HG02763 (cell line): Measurements from ENCODE around the gene EMC6.

Experiments used
- ATAC-seq: cut with Tn5 transposase; IDR thresholded peaks from one replicate; pipeline ENCODE4 v1.9.1; 2021; ENCODE audit warnings: mild to moderate bottlenecking, moderate library complexity; ENCODE audit not compliant: unreplicated experiment

Gene EMC6

DNA sequence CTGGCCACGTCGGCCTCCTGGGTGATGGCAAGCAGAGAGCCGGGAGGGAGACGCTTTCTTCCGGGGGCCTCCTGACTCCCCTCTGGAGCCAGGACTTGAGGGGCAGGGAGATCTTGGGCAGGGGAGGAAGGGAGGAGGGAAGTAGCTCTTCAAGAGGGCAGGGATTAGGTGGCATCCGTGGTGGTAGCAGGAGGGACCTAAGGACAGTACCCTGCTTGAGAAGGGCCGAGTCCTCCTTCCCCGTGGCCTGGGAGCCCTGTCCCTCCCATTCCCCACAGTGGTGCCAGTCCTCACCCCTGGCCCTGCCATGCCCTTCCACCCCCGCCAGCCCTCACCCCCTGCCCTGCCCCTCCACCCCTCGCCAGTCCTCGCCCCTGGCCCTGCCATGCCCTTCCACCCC is 12.8 kb upstream of the EMC6 start:
- no peak for ATAC-seq

DNA sequence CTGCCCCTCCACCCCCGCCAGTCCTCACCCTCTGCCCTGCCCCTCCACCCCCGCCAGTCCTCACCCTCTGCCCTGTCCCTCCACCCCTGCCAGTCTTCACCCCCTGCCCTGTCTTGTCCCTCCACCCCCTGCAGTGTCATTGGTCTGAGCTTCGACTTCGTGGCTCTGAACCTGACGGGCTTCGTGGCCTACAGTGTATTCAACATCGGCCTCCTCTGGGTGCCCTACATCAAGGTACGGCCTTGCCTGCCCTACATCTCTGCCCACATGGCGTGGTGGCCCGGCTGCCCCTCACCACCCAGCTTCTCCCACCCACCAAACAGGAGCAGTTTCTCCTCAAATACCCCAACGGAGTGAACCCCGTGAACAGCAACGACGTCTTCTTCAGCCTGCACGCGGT is 12.3 kb upstream of the EMC6 start:
- ATAC-seq, result no peak

DNA sequence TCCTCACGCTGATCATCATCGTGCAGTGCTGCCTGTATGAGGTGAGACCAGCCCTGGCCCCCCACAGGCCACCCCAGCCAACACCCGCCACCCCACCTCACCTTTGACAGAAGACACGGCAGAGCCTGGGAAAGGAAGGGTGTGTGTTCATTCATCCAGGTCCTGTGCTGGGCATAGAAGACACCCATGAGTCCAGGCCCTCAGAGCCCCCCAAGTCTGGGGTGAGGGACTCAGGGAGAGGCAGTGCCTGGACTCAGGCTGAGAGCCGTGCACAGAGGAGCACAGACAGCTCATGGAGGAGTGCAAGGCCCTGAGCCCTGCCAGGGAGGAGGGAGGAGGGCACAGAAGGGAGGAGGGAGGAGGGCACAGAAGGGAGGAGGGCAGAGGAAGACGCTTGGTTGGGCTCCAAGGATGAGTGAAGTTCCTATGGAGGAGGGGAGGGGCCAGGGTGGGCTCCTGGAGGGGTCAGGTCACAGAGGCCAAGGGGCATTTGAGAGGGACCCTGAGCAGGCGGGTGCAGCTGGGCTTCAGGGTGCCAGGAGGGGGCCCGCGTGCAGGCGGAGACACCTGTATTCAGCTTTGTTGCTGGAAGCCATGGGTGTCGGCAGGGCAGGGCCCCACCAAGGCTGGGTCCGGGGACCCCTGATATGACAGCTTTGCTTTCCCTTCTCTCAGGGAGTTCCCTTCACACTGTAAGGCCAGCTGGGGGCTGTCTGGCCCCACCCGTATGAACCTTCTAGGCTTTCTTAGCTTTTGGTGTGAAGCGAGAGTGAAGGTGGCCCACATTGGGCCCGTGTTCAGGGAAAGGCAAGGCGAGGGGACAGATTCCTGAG is 11.6 kb upstream of the EMC6 start:
- ATAC-seq, result no peak

DNA sequence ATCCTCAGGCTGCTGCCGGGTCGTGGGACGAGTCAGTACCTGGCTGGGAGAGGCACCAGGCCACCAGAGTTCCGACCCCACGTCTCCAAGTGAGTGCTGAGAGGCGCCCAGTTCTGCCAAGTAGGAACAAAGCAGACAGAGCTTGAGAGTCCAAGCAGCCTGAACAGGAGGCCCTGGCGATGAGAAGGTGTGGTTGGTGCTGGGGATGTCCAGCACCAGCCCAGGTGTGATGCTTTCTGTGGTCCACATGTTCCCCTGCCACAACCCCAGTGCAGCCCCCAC is 11.1 kb upstream of the EMC6 start:
- ATAC-seq, result no peak

DNA sequence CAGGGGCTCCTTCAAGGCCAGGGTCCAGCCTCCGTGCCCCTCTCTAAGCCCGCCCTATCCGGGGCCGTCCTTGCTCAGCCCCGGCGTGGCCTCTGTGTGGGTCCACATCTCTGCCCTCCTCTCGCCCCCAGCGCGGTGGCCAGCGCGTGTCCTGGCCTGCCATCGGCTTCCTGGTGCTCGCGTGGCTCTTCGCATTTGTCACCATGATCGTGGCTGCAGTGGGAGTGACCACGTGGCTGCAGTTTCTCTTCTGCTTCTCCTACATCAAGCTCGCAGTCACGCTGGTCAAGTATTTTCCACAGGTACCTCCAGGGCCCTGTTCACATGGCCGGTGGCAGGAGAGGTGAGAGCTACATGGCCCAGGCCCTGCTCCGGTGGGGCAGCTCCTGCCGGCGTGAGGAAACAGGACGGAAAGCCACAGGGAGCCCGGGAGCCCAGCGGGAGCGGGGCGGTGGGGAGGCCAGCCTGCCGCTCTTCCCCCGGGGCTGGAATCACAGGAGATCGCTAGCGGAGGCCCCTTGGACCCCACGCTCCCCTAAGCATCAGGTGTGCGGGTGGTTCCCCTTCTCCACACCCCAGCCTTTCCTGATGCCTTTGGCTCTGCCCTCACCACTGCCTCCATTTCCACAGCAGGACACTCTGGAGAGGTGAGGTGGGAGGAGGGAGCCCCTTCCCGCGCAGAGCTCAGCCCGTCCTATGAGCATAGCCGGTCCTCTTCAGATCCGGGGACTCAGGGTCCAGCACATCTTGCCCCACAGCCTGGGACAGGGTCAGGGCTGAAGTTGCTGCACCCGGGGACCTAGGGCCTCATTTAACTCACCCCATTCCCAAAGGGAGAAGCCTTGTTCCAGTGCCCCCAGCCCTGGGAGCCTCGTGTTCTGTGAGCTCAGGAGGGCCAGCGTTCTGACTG is 10.5 kb upstream of the EMC6 start:
- ATAC-seq, result no peak

DNA sequence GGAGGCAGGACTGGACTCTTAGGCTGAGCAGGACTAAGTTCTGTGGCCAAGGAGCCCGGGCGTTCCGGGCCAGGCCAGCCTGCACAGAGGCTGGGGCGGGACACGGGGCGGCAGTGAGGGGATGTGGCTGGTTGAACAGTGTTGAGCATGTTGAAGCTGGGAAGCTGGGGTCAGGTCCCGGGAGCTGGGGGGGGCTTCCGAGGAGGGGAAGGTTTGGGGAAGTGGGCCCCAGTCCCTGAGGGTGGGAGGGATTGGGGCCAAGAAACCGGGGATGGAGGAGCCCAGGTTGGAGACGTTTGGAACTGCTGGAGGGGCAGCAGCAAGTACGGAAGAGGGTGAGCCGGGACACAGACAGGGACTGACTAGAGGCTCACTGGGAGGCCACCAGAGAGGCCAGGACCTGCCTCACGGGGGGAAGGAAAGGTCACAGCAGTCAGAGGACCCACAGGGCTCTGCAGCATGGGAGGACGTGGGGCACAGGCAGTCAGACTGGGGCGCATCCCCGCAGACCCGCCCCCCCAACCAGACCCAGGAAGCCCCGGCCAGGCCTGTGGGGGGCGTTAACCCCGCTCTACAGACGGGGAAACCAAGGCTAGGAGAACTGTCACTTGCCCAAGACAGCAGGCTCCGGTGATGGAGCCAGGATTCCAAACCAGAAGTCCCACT is 9.7 kb upstream of the EMC6 start:
- no peak for ATAC-seq

DNA sequence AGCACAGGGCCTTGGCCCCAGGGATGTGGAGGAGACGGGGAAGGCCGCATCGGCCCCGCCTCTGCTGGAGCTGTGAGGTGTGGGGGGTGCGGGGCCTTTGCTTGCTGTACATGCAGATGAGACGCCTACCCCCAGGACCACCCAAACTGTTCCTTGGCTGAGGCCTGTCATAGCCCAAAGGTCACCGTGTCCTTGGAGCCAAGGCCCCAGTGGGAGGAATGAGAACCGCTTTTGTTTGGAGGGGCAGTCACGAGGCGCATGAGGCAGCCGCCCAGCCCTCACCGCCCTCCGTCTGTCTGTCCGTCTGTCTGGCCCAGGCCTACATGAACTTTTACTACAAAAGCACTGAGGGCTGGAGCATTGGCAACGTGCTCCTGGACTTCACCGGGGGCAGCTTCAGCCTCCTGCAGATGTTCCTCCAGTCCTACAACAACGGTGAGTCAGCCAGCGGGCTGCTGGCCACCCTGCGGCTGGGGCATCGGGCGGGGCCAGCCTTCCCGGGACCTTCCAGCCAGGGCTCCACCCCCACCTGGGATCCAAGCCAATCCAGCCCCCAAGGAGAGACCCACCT is 9.0 kb upstream of the EMC6 start:
- ATAC-seq, result no peak

DNA sequence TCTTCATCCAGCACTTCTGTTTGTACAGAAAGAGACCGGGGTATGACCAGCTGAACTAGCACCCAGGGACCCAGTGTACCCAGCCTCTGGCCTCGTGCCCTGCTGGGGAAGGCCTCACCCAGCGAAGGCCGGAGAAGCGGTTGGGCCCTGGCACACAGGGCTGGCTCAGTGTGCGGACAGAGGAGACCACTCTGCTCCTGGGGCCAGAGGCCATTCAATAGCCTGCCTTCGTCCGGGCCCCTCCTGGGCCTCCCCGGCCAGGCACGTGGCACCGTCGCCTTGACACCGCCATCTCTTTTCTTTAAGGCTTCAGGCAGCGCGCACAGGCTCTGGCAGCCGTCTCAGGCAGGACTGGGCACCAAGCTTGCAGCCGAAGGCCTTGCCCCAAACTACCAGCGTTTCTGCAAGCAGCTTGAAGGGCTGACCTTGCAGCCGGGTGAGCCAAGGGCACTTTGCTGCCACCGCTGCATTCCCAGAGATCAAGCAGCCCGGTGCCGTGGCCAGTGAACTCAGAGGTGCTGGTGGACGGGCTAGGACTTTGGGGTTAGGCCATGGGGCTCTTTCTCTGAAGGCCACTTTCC is 8.2 kb upstream of the EMC6 start:
- ATAC-seq, result no peak

DNA sequence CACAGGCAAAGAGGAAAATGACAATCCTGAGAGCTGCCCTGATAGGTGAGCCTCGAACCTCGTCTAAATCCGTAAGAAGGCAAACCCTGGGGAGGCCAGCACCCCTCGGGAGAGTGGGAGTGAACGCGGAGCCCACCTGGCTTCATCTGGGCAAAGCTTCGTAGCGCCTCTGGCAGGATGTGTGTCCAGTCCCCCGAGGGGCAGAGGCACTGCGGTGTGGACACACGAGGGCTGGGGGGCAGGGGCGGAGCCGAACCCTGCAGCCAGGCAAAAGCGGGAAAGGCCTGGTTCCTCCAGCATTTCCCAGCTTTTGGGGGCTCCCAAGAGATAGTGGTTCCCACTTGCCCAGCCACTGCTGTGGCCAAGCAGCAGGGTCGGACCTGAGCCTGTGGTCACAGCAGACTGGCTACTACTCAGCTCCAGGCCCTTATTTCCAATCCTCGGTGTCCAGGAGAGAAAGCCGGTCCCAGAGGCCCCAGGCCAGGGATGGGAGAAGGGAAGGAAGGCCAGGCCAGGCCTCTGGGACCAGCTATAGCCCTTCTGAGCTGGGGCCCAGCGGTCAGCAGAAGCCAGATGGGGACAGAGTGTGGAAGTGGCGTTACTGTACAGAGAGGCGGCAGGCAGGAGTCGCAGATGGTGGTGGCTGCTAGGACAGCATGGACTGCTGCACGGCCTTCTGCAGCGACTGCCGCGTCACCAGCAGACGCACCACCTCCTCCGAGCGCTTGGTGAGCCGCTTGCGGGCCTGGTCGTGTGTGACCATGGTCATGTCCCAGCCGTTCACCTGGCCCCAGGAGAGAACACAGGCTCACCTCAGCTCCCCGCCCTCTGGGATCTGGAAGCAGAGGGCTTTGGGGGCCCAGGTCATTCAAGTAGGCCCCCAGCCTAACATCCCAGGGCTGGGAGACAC is 5.3 kb upstream of the EMC6 start:
- ATAC-seq, result no peak

DNA sequence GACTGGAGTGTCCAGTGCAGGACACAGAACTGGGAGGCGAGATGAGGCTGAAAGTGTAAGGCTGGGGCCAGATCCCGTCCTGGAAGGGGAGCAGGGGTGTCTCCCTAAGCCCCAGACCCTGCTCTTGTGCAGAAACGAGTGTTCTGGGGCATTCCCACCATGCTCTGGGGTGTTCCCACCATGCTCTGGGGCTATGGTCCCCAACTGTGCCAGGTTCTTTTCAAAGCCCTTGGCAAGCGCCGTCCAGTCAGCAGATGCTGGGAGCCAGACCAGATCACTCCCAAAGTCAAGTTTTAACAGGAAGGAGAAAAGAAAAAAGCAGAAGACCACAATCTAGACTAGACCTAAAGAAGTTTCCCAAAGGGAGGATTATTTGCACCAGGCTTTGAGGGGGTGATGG is 2.8 kb upstream of the EMC6 start:
- no peak for ATAC-seq

DNA sequence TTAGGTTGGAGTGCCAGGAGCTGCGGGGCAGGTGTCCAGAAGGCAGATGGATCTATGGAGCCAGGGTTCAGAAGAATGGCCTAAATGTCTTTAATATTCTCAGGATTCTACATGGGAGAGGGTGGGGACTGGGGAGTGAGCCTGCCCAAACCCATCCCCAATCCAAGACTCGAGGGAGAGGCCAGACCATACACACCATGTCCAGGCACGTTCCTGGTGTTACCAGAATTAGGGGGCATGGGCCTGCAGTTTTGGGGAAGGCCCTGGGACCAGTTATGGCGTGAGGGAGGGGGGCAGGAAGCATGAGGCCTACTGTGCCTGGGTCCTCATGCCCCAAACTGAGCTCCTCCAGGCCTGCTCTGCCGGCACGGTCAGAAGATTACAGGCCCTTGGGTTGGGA is 2.1 kb upstream of the EMC6 start:
- ATAC-seq, result no peak

DNA sequence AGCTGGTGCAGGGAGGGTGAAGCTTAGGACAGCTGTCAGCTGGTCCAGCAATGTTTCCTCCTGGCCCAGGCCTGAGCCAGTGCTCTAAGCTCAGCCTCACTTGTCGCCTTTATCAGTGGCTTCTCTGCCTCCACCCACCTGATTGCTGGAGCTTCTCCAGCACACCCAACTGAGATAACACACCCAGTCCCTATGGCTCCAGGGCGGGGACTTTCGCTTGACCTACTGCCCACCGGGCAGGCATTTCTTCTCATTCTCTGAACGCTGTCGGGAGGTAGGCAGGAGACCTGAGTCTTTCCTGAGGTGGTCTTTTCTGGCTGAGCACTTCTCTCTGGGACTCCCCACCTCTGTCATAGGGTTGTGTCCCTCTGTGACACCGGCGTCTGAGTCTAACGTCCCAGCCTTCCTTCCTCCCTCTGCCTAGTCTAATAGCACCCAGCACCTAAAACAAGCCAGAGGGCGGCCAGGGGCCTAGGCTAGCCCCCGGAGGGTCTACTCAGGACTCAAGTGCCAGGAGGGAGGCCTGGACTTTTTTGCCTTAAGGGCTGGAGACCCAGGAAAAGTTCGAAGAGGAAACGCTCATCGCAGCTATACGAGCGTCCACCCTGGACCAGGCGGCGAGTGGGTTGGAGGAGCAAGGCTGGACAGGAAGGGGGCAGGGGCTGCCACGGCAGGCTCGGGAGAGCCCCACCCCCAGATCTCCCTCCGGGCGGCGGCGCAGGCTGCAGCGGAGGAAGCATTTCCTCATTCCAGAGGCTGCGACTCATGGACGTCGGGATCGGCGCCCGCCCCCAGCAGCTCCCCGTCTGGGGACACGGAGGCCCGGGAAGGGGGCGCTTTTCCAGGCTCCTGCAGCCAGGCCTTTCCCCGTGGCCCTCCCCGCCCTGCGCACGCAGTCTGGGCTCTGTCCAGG is 990 bp upstream of the EMC6 start:
- ATAC-seq, result peak; percentile 8

DNA sequence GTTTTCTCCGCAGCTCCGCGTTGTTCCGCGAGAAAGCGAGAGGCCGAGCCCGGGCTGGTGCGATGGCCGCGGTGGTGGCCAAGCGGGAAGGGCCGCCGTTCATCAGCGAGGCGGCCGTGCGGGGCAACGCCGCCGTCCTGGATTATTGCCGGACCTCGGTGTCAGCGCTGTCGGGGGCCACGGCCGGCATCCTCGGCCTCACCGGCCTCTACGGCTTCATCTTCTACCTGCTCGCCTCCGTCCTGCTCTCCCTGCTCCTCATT is 404 bp downstream of the EMC6 start:
- ATAC-seq, result peak; percentile 3

DNA sequence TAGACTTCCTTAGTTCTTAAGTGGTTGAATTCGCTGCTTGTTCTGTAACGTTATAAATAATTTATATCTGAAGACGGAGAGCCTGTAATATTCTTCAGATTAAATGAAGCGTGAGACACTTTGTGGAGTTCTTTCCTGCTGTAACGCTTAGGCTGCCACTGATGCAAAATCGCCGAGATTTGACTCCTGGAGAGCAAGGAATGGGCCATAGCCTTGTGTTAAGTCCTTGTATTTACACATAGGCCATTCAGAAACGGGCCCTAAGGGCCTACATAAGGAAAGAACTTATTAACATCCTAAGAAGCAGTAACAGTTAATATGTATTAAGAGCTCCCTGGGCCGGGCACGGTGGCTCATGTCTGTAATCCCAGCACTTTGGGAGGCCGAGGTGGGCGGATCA is 936 bp downstream of the EMC6 start:
- ATAC-seq, result no peak

DNA sequence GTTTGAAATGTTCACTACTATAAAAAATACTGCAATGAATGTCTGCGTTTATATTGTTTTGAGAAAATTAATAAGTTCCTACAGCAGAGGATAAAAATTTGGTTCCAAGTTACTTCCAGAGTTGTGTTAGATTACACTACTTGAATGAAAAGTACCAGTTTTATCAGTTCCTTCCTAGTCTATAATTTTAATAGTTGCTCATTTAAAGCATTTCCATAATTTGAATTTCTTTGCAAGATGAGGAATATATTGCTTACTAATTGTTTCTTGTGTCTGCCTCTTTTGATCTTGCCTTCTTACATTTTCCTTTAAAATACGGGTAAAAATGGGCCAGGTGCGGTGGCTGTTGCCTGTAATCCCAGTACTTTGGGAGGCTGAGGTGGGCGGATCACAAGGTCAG is 4.0 kb downstream of the EMC6 start:
- no peak for ATAC-seq

DNA sequence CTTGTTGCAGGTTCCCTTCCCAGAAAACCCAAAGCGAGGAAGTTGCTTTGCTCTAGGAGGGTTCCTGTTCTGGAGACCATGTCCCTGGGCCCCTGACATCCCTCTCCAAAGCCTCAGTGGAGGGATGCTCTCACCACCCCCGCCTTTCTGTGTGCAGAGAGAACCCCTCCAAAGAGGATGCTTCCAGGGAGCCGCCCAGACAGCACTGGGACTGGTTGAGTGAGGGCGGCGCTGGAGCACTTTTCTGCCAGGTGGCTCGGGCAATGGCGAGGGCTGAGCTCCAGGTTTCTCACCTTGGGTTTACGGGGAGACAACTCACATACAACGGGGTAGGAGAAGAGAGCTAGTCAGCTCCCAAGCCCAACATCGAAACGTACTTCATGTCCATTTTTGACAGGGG is 7.3 kb downstream of the EMC6 start:
- ATAC-seq, result no peak

DNA sequence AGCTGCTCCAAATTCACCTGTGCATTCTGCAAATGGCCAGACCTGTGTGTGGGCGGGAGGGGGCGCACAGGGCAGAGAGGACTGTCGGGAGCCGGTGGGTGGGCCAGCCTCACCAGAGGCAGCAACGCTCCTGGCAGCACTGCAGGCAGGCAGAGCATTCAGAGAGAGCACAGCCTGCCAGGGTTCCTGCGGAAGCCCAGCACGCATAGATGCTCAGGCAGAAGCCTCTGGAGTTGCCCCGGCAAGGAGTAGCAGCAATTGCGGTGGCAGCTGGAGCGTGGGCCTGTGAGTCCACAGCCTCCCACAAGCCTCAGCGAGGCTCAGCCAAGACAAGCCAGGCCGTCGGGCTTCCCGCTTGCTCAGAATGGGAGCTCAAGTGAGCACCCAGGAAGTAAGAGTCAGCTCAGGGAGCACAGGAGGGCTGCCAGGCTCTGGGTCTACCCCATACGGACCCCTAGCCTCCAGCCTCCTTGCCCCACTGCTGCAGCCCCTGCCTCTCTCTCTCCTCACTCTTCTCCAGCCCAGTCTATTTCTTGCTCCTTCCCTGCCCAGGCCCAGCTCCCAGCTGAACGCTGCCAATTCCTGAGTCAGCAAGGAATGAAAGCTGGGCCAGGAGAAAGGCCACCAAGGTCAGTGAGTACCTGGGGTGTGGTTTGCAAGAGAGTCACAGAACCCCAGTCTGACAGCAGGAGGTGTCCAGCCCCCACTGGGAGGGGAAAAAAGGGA is 9.6 kb downstream of the EMC6 start:
- ATAC-seq, result no peak

DNA sequence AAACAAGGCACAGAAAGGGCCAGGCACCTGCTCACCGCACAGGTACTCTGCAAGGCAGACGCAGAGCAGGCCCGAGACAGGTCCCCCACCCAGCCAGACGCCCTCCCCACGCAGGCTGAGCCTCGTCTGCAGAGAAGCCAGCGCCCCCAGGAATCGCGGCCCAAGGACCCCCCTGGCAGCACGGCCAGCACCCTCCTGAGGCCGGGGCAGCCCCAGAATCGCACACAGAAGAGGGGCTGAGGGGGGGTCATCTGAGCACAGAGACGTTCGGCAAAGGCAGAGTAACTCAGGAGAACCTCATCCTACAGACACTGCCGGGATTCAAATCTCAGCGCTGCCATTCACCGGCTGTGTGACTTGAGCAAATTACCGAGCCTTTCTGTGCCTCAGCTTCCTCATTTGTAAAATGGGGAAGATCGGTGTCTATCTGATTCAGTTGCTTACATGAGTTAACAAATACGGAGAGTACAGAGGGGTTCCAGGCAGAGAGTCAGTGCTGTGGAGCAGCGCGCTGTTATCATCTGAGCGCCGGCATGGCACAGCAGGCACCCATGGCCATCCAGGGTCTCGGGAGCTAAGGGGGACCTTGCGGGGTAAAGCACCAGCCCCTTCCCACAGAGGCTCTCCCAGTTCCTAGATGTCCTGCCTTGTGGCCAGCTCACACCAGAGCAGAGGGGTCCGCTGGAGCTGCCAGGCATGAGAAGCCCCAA is 10.4 kb downstream of the EMC6 start:
- no peak for ATAC-seq
